Sigmoid colon (tissue), 4 donors: ENCODE results near the gene KIAA1217.

Experiments
- POLR2AphosphoS5 ChIP-seq, 4 donors: sonication (generic); formaldehyde crosslinking; IDR thresholded peaks; one replicate each; pipeline ENCODE4 v1.6.1; 2017; ENCODE audit warnings: antibody characterized with exemption in 4 of 4
- TF ChIP-seq, protein P1 (sequence below), 4 experiments: fragments of 450-650 bp in 3 of 4; fragments of 200-600 bp in 1 of 4; IDR thresholded peaks; one replicate each; pipeline ENCODE4 v1.5.1; 2016 to 2019; ENCODE audit warnings: antibody characterized with exemption in 4 of 4, mild to moderate bottlenecking in 3 of 4, moderate library complexity in 2 of 4

DNA sequence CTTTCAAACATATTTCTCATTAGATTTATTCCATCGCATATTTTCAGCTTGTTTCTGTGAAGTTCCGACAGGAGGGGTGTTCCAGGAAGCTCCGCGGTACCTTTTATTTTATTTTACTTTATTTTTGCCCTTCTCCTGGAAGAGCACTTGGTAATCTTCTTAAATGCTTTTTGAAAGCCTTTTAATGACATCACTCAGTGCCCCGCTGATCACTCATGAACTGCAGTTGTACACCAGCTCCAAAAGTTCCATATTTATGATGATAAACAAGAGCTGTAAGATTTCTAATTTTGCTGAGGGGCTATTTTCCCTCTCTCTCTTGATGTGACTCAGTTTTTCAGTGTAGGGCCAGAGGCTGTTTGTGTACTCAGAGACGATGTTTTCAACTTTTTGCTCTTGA, 144.4 kb downstream of the KIAA1217 start:
- TF ChIP-seq POLR2AphosphoS5 (IDR thresholded peaks at IDR 0.05) = no peak
- TF ChIP-seq, protein P1, sequence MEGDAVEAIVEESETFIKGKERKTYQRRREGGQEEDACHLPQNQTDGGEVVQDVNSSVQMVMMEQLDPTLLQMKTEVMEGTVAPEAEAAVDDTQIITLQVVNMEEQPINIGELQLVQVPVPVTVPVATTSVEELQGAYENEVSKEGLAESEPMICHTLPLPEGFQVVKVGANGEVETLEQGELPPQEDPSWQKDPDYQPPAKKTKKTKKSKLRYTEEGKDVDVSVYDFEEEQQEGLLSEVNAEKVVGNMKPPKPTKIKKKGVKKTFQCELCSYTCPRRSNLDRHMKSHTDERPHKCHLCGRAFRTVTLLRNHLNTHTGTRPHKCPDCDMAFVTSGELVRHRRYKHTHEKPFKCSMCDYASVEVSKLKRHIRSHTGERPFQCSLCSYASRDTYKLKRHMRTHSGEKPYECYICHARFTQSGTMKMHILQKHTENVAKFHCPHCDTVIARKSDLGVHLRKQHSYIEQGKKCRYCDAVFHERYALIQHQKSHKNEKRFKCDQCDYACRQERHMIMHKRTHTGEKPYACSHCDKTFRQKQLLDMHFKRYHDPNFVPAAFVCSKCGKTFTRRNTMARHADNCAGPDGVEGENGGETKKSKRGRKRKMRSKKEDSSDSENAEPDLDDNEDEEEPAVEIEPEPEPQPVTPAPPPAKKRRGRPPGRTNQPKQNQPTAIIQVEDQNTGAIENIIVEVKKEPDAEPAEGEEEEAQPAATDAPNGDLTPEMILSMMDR (IDR thresholded peaks at IDR 0.05) = no peak
